GM06990 (cell line): ENCODE data around the gene ANKS3.
A peak's percentile ranks its signal among the peaks of the same experiment; 100 is the strongest.

Experiments used
- DNase-seq: peaks from one replicate; pipeline ENCODE4 v3.0.0-alpha.2; 2011; ENCODE audit not compliant: insufficient read length; ENCODE audit errors: extremely low read depth
- H3K27me3 ChIP-seq: replicated peaks from 2 replicates; pipeline ENCODE4 v1.6.0; 2011; ENCODE audit warnings: low read length; ENCODE audit not compliant: control insufficient read depth, insufficient read depth
- H3K36me3 ChIP-seq: 2 replicates; pipeline ENCODE4 v1.5.1; 2011; ENCODE audit warnings: low read length; ENCODE audit not compliant: control insufficient read depth, insufficient read depth
- H3K4me3 ChIP-seq: replicated peaks from 2 replicates; pipeline ENCODE4 v1.5.1; 2011; ENCODE audit warnings: low read depth, mild to moderate bottlenecking, control low read depth, low read length
- CTCF ChIP-seq: IDR thresholded peaks from 2 replicates; pipeline ENCODE4 v1.5.1; 2011; ENCODE audit warnings: low read length, control low read depth, mild to moderate bottlenecking, inconsistent platforms; ENCODE audit not compliant: insufficient read depth, poor library complexity, severe bottlenecking

The ANKS3 gene

GRCh38 chr16:4663777-4664465, 70.2 kb downstream of the ANKS3 start:
- no peak for TF ChIP-seq CTCF
- no peak for DNase-seq
- H3K36me3 ChIP-seq = peaks cover 34% of the 10 kb centered on the region
- H3K4me3 ChIP-seq = no peak overlapping the region
- no peaks in the 10 kb centered on the region for H3K27me3 ChIP-seq

GRCh38 chr16:4663465-4663776, 70.7 kb downstream of the ANKS3 start:
- Histone ChIP-seq H3K36me3 (peaks cover 36% of the 10 kb centered on the region), H3K27me3 (no peaks in the 10 kb centered on the region), H3K4me3 (no peak overlapping the region)
- no peak for TF ChIP-seq CTCF
- no peak for DNase-seq

DNA sequence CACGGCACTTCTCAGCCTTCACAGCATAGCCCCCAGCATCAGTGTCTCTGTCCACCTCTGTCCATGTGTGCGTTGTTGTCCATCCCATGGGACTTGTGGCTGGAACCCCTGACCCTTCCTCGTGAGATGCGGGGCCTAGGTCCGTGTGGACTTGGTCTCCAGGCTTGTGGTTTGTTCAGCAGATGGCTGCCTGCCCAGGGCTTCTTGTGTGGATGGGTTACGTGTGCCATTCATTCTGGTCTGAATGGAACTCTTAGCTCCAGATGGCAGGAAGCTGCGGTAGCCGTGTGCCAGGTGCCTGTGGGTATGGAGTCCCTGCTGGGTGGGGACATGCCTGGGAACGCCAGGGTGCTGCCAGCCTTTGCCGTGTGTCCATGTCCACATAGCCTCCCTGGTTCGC, 72.4 kb downstream of the ANKS3 start:
- no peak overlapping the region for H3K4me3 ChIP-seq
- no peaks in the 10 kb centered on the region for H3K27me3 ChIP-seq
- TF ChIP-seq CTCF = no peak
- DNase-seq = no peak
- H3K36me3 ChIP-seq = peaks cover 37% of the 10 kb centered on the region

- peak; percentile 58 for DNase-seq
- peaks cover 34% of the 10 kb centered on the region for H3K36me3 ChIP-seq
- H3K27me3 ChIP-seq = no peaks in the 10 kb centered on the region
- no peak overlapping the region for H3K4me3 ChIP-seq
- TF ChIP-seq CTCF = no peak
Measured at GRCh38 chr16:4660454-4661007, 73.5 kb downstream of the ANKS3 start.

GRCh38 chr16:4659363-4660353, 74.4 kb downstream of the ANKS3 start:
- TF ChIP-seq CTCF = no peak
- Histone ChIP-seq H3K4me3 (no peak overlapping the region), H3K36me3 (peaks cover 40% of the 10 kb centered on the region), H3K27me3 (no peaks in the 10 kb centered on the region)
- no peak for DNase-seq
